Thoracic aorta (tissue), 2 donors: ENCODE results near the gene RAB3B. TPM values are rescaled to one million over a fixed set of nuclear protein-coding genes. Genes with fewer than 3 reads are reported as not detected.

ENCODE experiments used
- ATAC-seq: fragments of 150-250 bp; one replicate; pipeline ENCODE4 v1.8.0; 2017; ENCODE audit warnings: low read depth; ENCODE audit not compliant: insufficient number of reproducible peaks, low FRiP score
- DNase-seq: peaks from one replicate; pipeline ENCODE4 v3.0.0-alpha.2; 2020; ENCODE audit warnings: low spot score
- H3K27ac ChIP-seq, 2 donors: fragments of 200-600 bp; sonication (generic); 1 replicate in 1 of 2; 2 replicates in 1 of 2; pipeline ENCODE4 v1.5.1; 2016; ENCODE audit warnings: mild to moderate bottlenecking in 2 of 2, moderate library complexity in 2 of 2
- H3K27me3 ChIP-seq: fragments of 200-600 bp; sonication (generic); replicated peaks from 2 replicates; pipeline ENCODE4 v1.6.0; 2016; ENCODE audit warnings: mild to moderate bottlenecking; ENCODE audit not compliant: insufficient read depth
- H3K36me3 ChIP-seq: fragments of 200-600 bp; sonication (generic); one replicate; pipeline ENCODE4 v1.5.1; 2016
- H3K4me1 ChIP-seq, 2 donors: fragments of 200-600 bp; sonication (generic); 1 replicate in 1 of 2; 2 replicates in 1 of 2; pipeline versions ENCODE4 v1.5.1 to v1.6.0; 2016; ENCODE audit warnings: low read depth in 2 of 2, mild to moderate bottlenecking in 1 of 2; ENCODE audit not compliant: control insufficient read depth in 1 of 2
- H3K4me3 ChIP-seq: fragments of 200-600 bp; sonication (generic); 2 replicates; pipeline ENCODE4 v1.5.1; 2016; ENCODE audit warnings: mild to moderate bottlenecking
- H3K9me3 ChIP-seq: fragments of 200-600 bp; sonication (generic); 2 replicates; pipeline ENCODE4 v1.5.1; 2016
- total RNA-seq, 2 donors: library from RNA; depleted of rRNA; stranded (reverse); fragments of >200 nt; gene quantifications; one replicate each; pipeline versions ENCODE4 v1.1.0 to v1.2.3, GENCODE V29; 2016
- TF ChIP-seq, protein P1 (sequence below): fragments of 200-600 bp; sonication (generic); IDR thresholded peaks from one replicate; pipeline ENCODE4 v1.5.1; 2019; ENCODE audit warnings: antibody characterized with exemption

RAB3B gene
- total RNA-seq, 2 donors from 2014 or later = not detected

DNA sequence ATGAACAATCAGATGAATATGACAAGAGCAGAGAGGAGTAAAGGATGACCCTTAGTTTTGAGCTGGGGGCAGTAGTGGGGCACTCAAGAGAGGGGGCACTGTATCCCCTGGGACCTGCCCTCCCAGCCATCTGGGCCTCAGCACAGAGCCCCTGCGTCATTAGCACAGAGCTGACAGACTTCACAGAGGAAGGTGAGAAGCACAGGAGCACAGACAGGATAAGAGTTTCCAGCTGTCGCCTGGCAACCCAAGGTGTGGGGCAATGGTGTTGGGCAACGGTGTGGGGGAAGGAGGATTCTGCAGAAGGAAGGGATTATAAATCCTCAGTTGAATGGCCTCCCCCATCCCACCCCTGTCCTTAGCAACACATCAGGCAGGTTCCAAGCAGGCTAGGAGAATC lies 30.2 kb downstream of the RAB3B start:
- TF ChIP-seq, protein P1, sequence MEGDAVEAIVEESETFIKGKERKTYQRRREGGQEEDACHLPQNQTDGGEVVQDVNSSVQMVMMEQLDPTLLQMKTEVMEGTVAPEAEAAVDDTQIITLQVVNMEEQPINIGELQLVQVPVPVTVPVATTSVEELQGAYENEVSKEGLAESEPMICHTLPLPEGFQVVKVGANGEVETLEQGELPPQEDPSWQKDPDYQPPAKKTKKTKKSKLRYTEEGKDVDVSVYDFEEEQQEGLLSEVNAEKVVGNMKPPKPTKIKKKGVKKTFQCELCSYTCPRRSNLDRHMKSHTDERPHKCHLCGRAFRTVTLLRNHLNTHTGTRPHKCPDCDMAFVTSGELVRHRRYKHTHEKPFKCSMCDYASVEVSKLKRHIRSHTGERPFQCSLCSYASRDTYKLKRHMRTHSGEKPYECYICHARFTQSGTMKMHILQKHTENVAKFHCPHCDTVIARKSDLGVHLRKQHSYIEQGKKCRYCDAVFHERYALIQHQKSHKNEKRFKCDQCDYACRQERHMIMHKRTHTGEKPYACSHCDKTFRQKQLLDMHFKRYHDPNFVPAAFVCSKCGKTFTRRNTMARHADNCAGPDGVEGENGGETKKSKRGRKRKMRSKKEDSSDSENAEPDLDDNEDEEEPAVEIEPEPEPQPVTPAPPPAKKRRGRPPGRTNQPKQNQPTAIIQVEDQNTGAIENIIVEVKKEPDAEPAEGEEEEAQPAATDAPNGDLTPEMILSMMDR = no peak
- Histone ChIP-seq H3K9me3 (no peaks in the 10 kb centered on the region), H3K4me3 (no peak overlapping the region), H3K4me1 (no peaks in the 10 kb centered on the region), H3K27me3 (no peaks in the 10 kb centered on the region), H3K27ac (no peak overlapping the region), H3K36me3 (no peaks in the 10 kb centered on the region)
- DNase-seq (no peak), ATAC-seq (no peak)

DNA sequence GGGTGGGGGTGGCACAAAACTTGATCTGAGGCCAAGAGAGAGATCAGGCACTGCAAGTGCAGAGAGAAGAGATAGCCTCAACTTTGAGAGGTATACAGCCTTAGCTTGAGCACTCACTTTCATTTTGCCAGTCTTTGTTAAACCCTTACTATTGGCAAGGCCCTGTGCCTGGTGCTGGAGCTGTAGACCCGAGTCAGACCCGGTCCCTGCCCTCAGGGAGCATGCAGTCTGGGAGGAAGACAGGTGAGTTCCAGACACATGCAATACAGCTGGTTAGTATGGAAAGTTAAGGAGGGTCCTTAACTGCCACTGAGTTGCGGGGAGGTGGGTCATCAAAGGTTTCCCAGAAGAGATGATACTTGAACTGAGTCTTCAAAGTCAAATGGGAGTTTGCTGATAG lies 31.7 kb downstream of the RAB3B start:
- no peaks in the 10 kb centered on the region for H3K4me1 ChIP-seq
- H3K27me3 ChIP-seq = no peaks in the 10 kb centered on the region
- no peak overlapping the region for H3K27ac ChIP-seq
- TF ChIP-seq, protein P1 = no peak
- no peaks in the 10 kb centered on the region for H3K36me3 ChIP-seq
- DNase-seq = no peak
- H3K4me3 ChIP-seq = no peak overlapping the region
- ATAC-seq = no peak
- H3K9me3 ChIP-seq = no peaks in the 10 kb centered on the region

DNA sequence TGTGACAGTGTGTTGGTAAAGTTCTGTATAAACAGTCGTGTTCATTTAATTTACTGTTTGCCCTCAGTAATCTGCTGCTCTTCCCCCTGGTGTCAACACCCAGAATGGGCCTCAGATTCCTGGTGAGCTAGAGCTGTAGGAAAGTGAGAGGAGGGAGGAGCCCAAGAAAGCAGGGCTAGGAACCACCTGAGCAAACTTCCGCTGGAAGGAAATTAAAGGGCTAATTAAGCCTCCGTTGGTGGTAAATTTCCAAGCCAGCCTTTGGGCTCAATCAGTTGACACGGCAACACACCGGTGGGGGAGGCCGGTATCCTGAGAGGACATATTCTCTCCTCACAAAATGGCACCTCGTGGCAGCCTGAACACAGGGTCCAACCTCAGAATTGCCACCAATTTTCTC lies 32.9 kb downstream of the RAB3B start:
- Histone ChIP-seq H3K4me3 (no peak overlapping the region), H3K36me3 (no peaks in the 10 kb centered on the region), H3K4me1 (no peaks in the 10 kb centered on the region), H3K27me3 (no peaks in the 10 kb centered on the region), H3K9me3 (no peaks in the 10 kb centered on the region), H3K27ac (no peak overlapping the region)
- DNase-seq = no peak
- no peak for ATAC-seq
- TF ChIP-seq, protein P1 = no peak

DNA sequence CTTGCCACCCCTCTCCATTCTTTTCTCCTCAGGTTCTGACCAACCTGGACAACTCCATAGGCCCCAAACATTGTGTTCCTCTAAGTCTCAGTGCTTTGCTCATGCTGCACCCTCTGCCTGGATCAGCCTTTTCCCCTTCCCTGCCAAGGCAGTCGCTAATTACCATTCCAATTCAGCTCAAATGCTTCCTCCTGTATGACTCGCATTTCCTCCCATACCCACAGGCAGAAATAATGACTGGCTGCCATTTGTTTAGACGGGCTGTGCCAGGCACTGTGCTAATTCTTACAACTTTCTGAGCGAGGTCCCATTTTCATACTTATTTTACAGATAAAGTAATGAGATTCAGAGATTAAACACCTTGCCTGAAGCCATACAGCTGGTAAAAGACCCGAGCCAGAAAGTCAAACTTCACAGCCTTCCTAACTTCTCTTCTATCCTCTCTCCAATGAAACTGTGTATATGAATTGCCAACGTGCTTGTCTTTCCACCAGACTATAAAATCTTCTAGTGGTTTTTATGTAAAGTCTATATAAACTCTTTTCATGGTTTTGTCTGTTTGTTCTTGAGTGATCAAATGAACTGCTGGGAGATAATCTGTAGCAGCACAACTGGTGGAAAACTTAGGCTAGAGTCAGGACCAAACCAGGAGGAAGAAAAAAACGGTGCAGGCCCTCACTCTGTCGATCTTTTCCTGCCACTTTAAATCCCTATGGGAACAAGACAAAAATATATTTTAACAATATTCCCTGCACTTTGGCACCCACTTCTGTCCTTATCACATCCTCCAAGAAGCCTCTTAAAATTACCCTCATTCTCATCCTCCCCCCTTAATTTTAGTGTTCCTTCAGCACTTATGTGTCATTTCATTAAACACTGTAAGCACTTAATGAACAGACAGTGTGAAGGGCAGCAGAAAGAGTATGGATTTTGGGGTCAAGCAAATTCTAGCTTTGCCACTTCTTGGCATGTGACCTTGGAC lies 33.7 kb downstream of the RAB3B start:
- DNase-seq (no peak), ATAC-seq (no peak)
- no peaks in the 10 kb centered on the region for H3K27me3 ChIP-seq
- no peak overlapping the region for H3K4me3 ChIP-seq
- no peaks in the 10 kb centered on the region for H3K36me3 ChIP-seq
- TF ChIP-seq, protein P1 = no peak
- H3K27ac ChIP-seq = no peak overlapping the region
- no peaks in the 10 kb centered on the region for H3K9me3 ChIP-seq
- no peaks in the 10 kb centered on the region for H3K4me1 ChIP-seq

DNA sequence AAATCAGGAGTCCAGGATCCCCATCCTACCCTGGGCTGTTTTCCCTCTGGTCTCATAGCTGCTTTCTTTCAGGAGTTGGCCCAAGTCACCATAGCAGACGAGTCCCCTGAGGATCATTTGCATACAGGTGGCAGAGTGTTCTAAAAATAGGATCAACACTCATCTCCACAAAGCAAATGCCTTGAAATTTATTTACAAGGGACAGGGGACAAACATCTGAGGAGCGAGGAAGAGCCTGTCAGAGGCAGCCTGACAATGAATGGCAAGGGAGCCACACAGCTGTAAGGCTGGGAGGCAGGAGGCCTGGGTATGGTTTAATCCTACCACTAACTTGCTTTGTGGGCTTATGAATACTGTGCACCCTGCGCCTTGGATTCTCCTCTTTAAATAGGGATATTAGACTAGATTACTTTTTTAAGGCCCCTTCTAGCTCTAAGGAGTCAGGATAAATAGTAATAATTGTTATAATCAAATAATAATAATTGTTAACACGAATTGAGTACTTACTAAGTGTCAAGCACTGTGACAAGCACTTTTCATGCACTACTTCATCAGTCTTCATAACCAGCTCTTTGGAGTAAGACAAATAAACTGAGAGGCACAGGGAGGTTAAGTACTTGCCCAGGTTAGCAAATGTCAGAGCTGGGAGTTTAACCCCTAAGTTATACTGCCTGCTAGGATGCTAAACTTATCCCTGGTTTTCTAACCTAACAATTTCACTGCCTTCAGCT lies 34.5 kb downstream of the RAB3B start:
- Histone ChIP-seq H3K9me3 (no peaks in the 10 kb centered on the region), H3K27me3 (no peaks in the 10 kb centered on the region), H3K36me3 (no peaks in the 10 kb centered on the region), H3K4me3 (no peak overlapping the region), H3K27ac (no peak overlapping the region), H3K4me1 (no peaks in the 10 kb centered on the region)
- no peak for ATAC-seq
- TF ChIP-seq, protein P1 = no peak
- no peak for DNase-seq
